GM12865 (cell line): Measurements from ENCODE around the gene AP5B1.
A peak's percentile ranks its signal among the peaks of the same experiment; 100 is the strongest.

Experiments used
- DNase-seq: peaks from one replicate; pipeline ENCODE4 v3.0.0; 2010; ENCODE audit warnings: low read depth
- H3K4me3 ChIP-seq: 2 replicates; pipeline ENCODE4 v1.5.1; 2011; ENCODE audit warnings: mild to moderate bottlenecking, low read depth, low read length, control low read depth
- TF ChIP-seq, protein P1 (sequence below): IDR thresholded peaks from 2 replicates; pipeline ENCODE4 v1.5.1; 2011; ENCODE audit warnings: low read length, control low read depth, low read depth, inconsistent platforms; ENCODE audit not compliant: insufficient read depth; ENCODE audit errors: missing control alignments

The AP5B1 gene

DNA sequence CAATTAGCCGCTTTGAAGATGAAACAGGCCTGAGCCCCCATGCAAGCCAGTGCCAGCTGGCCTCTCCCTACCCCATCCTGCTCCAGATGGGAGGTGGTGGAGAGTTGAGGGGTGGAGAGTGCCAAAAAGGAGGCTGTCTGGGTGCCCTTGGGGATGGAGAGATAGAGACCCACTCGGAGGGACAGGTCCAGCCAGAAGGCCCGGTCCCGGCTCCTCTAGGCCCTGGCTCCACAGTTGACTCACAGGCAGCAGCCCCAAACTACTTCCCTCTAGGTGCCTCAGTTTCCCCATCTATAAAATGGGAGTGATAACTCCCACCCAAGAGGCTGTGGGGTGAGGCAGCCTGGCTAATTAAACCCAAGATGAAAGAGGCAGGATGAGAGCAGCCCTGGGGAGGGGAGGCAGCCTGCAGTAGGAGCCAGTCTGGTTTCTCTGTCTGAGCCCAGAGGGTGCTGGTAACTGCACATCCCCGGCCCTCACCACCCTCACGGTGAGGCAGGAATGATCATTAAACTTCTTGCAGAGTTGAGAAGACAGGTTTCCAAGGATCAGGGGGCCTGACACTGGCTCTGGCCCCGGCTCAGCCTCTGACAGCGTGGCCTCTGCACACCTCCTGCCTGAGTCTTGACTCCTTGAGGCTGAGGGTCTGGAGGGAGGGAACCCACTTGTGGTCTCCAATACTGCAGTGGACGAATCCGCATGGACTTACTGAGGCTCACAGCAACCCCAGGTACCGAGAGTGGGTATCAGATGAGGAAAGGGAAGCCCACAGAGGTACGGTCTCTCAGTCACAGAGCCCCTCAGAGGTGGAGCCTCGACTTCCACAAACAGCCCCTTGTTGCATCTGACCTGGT lies 1.4 kb upstream of the AP5B1 start:
- TF ChIP-seq, protein P1, sequence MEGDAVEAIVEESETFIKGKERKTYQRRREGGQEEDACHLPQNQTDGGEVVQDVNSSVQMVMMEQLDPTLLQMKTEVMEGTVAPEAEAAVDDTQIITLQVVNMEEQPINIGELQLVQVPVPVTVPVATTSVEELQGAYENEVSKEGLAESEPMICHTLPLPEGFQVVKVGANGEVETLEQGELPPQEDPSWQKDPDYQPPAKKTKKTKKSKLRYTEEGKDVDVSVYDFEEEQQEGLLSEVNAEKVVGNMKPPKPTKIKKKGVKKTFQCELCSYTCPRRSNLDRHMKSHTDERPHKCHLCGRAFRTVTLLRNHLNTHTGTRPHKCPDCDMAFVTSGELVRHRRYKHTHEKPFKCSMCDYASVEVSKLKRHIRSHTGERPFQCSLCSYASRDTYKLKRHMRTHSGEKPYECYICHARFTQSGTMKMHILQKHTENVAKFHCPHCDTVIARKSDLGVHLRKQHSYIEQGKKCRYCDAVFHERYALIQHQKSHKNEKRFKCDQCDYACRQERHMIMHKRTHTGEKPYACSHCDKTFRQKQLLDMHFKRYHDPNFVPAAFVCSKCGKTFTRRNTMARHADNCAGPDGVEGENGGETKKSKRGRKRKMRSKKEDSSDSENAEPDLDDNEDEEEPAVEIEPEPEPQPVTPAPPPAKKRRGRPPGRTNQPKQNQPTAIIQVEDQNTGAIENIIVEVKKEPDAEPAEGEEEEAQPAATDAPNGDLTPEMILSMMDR: no peak
- DNase-seq: no peak
- no peak overlapping the region for H3K4me3 ChIP-seq

DNA sequence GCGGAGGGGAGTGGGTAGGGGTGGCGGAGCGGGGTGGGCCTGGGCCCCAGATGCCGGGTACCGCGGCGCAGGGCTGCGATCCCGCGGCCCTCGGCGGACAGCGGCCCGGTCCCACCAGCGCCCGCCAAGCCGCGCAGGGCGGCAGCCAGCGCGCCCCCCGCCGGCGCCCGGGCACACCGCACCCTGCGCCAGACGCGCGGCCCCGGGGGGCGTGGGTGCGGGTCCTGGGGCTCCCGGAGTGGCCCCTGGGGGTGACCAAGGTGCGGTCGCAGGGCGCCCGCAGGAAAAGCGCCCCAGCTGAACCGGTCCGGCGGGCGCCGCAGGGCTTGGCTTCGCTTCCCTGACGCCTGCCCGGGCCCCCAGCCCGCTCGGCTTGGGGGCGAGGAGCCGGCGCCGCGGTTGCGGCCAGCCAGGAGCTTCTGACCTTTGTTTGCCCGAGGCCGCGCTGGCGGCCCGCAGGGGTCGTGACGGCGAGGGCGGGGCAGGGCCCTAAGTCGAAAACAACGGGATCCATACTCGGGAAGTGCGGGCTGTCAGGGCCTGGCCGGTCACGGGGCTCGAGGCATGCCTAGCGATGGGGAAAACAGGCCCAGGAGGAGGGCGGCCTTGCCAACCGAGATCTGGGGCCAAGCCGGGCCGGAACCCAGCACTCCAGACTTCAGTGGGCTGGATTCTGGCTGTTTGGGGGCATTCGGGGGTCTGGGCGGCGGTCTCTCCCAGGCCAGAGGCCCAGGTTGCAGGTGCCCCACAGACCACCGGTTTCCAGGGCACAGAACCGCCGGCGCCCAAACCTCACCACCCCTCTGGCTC lies 581 bp upstream of the AP5B1 start:
- no peak for DNase-seq
- peak overlapping the region; percentile 40 for H3K4me3 ChIP-seq
- TF ChIP-seq, protein P1: peak; percentile 25

DNA sequence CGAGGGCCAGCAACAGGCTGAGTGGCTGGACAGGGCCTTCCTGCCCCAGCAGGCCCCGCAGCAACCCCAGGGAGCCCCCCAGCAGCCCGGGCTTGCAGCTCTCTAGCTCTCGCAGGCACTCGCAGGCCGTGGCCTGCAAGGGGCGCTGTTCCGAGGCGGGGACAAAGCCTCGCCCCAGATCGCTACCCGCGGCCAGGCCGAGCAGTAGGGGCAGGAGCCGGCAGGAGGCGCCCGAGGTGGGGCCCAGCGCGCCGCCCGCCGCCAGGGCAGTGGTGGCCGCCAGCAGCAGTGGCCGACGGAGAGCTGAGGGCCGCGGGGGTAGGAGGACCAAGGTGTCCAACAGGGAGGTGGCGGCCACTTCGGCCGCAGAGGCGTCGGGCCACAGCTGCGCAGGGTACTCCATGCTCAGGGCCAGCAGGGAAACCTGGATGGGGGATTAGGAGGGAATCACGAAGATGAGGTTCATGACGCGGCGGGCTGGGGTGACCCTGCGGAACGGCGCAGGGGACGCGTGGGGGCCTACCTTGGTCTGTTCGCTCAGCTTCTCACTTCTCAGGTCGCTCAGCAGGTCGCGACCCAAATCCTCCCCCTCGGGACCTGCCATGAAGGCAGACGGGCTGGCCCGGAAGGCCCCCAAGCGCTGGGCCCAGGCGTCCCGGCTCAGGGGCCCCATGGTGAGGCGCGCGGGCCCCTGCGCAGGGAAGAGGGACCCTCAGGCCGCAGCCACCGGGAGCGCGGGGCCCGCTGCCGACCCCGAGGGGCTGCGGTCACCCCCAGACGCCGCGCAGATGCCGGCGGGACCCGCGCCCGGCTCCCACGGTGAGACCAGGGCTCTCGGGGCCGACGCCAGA lies 632 bp downstream of the AP5B1 start:
- DNase-seq: peak; percentile 91
- TF ChIP-seq, protein P1: peak; percentile 99
- H3K4me3 ChIP-seq: peak overlapping the region; percentile 70

DNA sequence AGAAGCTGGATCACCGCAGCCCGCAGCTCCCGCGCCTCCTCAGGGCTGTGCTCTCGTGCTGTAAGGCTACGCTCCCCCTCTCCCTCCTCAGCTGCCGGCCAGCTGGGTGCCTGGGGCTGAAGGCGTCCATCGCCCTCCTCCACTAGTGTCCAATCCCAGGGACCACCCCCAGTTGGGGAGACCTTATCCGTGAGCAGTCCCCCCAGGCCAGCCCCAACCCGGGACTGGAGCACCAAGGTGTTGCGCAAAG lies 1.2 kb downstream of the AP5B1 start:
- DNase-seq: no peak
- peak overlapping the region; percentile 70 for H3K4me3 ChIP-seq
- TF ChIP-seq, protein P1: no peak

DNA sequence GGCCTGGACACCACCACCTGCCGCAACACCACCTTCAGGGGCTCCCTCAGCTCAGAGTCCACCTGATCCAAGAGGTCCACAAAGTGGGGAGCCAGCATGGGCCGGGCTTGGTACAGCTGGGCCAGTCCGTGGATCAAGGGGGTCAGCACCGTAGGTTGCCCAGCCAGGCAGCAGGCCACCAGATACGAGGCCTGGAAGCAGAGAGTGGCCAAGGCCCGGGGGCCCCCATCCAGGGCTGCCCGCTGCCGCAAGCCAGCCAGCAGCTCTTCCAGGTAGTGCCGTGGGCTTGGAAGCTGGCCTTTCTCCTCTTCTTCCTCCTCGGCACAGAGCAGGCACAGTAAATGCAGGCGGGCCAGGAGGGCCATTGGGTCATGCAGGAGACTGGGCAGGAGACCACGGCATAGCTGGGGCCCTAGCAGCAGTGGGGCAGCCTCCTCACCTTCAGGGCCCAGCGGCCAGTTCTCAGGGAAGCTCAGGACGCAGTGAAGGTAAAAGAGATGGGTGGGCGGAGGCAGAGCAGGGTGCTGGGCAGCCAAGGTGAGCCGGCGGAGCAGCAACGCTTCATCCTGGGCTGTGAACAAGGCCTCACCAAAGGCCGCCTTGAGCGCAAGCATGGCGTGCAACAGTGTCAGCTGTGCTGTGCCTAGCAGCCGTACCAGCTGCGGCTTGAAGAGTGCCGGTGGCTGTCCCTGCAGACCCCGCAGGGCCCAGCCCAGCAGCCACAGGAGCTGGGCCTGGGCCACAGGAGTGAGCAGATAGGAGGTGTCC lies 1.7 kb downstream of the AP5B1 start:
- DNase-seq: no peak
- TF ChIP-seq, protein P1: no peak
- H3K4me3 ChIP-seq: peak overlapping the region; percentile 70

DNA sequence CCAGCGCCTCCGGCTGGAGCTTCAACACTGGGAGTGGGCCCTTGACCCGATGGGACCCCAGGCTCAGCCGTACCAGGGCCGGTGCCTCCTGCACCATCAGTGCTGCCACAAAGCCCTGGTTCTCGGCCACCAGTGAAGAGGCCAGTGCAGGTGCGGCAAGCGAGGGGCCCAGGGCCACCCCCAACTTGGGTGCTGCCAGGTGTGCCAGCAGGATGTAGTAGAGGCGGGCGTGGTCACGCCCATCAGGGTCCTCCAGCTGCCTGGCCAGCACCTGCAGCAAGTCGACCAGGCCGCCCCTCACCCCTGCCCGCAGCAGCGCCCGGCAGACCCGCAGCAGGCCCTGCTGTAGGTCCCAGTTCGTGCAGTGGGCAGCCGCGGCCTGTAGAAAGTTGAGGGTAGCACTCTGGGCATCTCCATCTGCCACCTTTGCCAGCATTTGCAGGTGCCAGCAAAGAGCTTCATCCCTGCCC lies 2.3 kb downstream of the AP5B1 start:
- no peak overlapping the region for H3K4me3 ChIP-seq
- TF ChIP-seq, protein P1: no peak

More for the DNA sequence above, 2.3 kb downstream of the AP5B1 start:
- DNase-seq: no peak
